Measurements from ENCODE around the gene FOXA2.
"Not testable (repeated sequence)": the region's sequence is repeated elsewhere in the genome, so short reads cannot be mapped to it uniquely, and the experiment has no call there.

Gene FOXA2

DNA sequence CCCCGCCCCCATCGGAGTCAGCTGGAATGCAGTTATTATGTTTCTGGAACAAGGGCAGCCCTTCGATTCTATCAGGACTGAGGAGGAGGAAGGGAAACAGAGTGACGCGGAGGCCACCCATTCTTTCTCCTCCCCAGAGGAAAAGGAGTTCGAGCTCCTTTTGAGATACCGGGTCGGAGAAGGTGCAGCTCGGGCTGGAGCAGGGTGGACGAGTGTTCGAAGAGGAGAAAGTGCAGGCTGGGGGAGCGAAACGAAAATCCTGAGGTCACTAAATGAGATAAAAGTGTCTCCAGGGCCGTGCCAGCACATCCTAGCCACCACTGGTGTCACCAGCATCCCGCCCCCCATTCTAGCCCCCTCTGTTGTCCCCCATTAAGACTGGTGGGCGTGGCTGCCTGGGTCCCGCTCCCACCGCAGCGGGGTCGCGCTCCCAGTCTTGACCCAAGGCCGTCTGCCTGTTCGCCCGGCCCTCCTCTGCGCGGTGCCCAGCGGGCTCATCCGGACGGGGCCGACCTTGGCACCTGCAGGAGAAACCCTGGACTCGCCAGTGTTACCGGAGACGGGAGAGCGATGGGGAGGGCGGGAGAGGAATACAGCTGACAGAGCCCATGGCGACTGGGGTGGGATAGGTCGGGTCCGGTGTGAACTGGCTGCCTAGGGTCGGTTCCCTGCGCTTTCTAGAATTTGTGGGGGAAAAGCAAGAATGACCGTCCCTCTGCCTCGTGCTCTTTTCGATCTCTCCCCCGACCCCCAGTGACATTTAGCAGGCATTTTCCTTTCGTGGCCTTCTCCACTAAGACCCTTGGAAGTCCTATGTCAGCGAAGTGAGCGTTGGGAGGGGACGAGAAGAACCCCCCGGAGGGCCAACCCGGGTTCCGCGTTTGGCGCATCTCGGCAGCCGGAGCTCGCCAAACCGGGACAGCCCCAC is 16.2 kb downstream of the FOXA2 start:
- no peak for DNase-seq

DNA sequence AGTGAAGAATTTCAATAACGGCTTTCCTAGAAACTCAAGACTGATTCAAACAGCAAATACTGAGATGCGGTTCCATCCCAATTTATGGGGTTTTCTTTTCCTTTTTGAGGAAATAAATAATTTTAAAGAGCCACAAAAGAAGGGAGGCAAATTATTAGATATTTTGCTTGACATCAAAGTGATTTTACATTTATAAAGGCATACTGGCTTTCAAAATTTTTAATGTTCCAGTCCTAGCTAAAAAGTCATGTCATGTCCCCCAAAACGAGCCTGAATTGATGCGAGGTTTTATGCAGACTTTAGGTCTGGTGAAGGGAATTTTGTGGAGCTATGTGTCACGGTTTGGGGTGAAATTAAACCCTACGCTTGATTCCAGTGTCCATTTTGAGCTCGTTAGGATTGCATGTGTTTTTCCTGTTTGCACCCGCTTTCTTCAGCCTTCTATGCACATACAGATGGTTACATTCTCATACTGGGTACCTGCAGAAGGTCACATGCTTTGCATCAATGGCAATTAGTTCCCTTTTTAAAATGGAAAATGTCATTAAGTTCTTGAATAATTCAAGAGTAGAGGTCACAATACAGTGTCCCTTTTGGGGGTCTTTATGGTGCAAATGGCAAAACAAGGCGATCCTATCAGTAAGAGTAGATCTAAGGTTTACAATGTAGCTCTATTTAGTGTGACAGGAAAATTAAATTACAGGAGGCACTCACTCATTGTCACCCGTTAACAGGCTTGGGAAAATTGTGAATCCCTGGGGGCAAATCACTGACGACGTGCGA is 17.3 kb downstream of the FOXA2 start:
- DNase-seq, result no peak

DNA sequence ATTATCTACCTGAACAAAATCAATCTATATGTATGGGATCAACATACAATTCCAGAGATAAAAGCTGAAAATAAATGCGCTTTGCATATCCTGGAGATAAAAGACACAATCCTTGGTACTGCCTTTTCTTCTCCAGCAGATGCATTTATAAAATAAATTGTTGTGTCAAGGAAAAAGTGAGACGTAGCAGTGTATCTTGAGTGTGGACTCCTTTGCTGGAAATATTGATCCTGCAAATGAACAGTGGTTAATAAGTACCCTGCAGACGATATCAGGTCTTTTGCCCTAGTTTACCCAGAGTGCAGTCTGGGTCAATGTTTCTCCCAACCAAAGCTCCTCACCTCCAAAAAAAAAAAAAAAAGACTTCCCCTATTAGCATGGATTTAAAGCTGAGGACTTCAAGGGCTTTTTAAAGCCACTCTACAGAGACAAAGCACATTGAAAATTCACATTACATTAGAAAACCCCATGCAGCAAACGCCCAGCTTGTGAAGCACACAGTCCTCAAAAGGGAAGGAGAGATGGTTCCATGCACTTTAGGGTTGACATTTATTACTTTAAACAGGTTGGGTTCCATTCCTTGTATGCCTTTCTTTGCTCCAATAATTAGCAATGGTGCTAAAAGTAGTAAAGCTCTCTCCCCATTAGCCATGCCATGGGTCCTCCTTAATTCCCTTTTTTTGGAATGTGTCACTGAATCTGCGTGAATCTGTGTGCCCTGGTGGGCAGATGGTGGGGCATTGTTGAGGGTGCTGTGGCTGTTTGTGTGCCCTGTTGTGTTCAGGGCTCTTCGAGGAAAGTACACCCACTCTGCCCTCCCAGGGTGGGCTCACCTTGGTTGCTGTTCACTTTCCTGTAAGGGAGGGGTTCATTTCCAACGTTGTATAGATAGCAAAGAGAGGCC is 21.1 kb downstream of the FOXA2 start:
- DNase-seq, result no peak

DNA sequence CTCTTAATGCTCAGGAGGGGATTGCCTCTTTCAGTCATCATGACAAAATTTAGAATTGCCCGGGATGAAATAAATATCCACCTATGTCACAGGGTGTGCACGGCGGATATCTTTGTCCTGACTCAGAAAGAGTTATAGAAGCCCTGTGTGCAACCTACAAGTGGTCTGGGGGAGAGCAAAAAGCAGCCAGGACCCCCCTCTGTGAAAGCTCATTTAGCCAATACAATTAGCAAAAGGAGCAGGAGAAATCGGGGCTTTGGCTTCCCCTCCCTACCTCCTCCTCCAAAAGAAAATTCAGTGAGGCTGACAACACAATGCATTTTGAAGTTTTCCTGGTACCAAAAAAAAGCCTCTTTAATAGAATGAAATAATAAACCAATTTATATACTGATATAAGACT is 21.8 kb downstream of the FOXA2 start:
- no peak for DNase-seq

DNA sequence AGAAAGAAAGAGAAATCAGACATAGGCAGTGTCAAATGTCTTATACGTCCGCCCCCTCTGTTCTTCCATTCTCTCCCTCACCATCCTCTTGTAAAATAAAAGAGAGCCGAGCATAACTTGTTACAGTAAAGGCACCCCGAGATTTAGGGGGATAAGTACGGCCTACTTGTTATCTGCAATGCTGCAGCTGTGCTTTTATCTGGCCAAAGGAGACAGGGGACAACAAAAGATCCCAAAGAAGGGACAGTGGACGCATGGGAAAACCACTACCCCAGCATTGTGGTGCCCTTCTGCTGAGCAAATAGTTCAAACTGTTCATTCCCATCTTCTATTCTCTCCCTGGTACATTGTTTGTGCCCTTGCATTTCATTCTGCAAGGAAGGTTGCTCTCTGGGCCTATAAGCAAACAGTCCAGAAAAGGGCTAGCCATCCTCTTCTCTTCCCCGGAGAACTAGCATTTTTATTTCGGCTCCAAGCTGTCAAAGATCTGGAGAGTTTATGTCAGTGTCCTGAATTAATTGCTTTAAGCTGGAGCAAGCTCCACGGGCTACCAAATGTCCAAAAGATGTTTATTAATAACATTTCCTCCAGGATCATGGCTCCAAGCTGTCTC is 22.3 kb downstream of the FOXA2 start:
- DNase-seq, result no peak

DNA sequence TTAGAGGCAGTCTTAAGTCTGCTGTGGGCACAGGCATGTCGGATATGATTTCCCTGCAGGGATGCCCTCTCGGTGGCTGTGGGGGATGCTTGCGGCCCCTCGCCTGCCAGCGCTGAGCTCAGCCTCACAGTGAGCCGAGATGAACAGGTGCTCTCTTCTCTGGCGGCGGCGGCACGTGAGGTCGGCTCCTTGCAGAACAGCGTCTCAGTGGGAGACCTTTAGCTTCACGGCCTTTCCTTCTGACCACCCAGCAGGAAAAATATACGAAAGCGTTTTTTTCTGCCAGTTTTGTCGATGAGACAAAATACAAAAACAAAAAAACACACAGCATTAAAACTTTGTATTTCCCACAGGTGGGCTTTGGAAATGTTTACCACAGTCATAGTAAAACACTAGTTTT is 23.6 kb downstream of the FOXA2 start:
- no peak for DNase-seq

DNA sequence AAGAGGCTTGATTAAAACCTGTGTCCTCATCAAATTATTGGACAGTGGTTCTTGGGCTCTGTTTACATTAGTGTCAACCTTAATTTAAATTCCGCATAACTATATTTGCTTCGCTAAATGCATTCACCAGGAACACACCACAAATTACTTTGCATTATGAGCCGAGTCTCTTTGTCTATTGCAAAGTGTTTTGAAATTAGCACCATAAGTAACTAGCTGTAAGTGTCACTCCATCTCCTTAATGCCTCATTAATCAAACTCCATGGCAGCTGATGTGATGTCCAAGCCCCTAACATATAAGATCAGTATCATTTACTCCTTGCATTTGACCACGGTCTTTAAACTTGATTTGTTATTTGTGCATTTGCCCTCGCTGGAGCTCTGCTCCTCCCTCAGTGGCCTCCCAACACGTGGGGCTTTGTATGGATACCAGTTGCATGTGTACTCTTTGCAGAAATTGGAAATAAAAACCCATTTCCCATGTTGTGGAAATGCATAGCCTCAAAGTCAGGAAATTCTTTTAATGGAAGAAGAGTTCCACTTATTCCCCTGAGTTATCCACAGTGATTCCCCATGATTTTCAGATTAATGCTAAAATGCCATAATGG is 24.6 kb downstream of the FOXA2 start:
- DNase-seq, result no peak

DNA sequence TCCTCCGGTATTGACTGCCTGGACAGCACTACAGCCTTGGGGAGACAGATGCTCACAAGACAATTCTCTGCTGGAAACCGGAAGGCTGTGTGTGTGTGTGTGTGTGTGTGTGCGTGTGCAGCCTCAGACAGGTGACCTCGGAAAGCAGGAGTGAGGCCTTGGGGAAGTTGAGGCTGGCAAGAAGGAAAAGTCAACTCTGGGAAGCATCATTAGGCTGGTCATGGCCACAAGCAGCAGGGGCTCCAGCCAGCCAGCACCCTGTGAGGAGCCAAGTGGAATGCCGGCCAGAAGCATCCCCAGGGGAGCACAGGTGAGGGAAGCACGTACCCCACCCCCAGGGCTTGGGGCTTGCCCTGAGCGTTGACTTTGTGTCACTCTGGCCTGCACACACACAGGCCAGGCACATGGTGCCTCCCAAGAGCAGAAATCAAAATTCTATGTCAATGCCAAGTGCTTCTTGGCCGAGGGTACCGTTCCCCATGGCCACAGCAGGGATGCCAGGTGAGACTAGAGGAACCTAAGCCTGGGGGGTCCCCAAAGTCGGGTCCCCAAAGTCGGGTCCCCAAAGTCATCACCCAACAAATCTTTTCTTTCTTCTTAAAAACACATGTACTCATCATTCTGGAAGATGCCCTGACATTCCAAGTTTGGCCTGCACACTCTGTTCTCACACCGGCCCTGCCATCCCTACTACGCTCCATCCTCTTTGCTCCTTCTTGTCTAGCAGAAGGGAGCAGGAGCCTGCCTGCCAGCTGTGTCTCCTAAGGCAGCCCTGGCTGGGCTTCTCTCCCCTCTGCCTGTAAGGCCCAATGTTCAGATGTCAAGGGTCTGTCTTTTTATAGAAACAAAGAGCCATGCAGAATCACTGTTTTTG is 26.7 kb downstream of the FOXA2 start:
- no peak for DNase-seq

DNA sequence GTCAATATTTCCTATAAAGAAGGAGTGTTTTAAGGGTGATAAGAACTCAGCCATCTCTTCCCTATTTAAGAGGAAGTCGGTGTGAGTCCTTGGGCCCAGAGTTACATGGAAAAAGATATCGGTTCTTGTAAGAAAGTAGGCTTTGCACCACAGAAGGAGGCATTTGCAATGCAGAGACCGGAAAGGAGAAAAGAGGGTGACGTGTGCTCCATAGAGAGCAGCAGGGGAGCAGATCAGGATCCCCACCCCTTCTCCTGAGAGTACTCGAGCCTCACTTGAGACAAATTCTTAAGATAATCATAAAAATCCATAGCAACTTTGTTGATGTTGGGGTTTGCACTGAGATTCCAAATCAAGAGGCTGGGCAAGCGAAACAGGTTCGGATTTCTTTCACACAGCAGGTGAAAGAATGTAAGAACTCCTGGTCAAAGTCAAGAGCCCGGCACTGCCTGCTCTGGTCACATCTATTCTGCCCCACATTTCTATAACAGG is 27.8 kb downstream of the FOXA2 start:
- no peak for DNase-seq

DNA sequence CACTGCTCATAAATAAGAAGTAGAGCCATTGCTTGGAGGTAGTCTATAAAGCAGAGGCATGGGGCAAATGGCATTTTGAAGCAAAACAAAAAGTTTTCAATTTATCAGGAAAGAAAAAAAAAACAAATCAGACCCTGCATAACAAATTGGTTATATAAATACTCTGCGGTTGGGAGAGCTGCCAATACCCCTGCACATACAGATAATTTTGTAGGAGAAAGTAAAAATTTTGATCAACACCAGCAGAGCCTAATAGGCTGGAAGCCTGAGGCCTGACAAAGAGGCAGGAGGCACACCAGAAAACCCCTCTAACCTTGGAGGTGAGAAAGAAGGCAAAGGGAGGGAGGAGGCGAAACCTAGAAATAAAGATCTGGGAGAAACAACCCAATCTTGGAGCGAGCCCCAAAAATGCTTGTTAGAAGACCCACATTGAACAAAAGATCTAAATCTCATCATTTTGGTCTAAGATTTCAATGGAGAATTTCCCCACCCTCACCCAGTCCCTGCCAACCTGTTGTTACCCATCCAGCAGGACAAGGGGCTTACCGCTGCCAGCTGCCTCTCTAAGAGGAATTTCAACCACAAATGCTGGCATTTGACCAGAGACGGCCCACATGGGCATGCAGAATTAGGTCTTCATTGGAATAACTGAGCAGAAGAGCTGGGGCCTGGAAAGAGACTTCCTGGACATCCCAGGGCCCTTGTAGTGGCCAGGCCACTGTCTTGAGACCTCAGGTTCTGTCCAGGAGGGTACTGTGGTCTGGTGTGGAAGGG is 28.4 kb downstream of the FOXA2 start:
- no peak for DNase-seq

DNA sequence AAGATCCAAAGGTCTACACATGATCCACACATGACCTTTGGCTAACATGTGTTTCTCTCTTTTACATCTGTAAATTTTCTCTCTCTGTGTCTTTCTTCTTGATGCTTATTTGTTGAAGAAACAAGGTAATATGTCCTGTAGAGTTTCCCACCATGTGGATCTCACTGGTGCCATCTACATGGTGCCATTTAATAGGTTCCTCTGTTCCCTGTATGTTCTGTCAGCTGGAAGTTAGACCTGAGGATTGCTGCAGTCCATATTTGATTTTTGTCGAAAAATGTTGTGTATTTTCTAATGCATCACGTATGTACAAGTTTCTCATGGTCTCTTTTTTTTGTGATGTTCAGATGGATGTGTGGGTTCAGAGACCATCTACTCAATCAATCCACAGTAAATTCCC is 30.0 kb downstream of the FOXA2 start:
- no peak for DNase-seq

DNA sequence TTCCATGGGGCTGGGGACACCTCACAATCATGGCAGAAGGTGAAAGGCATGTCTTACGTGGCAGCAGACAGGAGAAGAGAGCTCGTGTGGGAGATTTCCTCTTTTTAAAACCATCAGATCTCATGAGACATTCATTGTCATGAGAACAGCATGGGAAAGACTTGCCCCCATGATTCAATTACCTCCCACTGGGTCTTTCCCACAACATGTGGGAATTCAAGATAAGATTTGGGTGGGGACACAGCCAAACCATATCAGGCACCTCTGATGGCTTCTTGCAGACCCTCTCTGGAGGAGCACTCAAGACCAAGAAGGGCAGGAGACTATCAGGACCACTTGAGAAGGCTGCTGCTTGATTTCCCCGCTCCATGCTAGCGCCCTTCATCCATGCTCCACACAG is 33.9 kb downstream of the FOXA2 start:
- not testable (repeated sequence) for DNase-seq

DNA sequence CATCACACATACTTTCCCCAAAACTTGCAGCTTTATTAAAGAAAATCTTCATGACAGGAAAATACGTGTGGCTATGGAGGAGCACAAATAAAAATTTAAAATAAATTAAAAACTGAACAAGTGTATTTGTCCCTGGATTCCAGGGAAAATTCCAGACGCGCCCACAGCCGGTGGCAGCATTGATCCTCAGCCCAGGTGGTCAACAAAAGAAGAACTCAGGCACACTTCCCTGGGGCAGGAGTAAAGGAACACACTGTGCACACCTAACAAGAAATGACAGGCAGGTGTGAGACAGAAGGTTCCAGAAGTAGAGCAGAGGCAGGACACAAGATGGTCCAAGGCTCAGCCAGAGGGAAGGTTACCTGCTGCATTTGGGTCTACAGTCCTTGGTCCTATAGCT is 36.3 kb downstream of the FOXA2 start:
- no peak for DNase-seq

DNA sequence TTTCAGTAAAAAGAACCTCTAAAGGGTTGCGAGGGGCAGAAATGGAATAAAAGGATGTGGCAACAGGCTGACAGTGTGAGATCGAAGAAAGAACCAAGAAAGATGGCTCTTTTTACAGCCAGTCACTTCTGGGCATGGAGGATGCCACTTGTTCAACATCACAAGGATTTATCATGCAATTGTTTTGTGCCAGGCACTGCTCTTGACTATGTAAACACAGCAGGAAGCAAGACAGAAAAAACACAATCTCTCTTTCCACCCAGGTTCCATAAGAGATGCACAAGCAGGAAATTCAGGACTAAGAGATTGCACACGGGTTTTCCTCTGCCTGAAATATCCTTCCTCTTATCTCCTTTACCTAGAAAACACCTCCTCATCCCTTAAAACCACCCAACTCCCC is 38.0 kb downstream of the FOXA2 start:
- DNase-seq, result no peak

DNA sequence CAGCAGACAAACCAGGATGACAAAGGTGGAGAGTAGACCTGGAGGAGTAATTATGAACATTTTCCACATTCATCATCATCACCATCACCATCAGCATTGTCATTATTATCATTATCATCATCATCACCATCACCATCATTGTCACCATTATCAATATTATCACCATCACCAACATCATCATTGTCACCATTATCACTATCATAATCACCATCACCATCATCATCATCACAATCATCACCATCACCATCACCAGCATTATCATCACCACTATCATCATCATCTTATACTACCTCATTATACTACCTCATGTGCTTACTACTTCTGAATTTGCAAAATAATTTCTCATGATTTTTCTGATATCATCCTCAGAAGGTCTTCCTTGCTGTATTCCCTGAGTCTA is 39.3 kb downstream of the FOXA2 start:
- no peak for DNase-seq

DNA sequence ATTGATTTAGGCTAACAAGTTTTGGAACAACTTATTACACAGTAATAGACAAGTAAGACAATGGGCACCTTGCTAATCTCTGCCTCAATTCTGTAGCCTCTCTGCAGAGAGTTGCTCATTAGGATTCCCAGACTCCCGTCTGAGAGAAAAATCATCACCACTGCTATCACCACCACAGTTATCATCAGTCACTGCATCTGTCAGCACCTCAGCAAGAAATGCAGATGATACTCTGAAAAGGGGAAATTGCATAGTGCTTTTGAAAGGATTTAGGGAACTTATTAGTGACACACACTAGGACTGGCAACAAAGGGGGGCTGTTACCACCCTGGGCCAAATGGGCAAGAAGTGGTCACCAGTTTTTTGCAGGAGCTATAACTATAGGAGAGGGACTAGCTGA is 39.9 kb downstream of the FOXA2 start:
- no peak for DNase-seq

DNA sequence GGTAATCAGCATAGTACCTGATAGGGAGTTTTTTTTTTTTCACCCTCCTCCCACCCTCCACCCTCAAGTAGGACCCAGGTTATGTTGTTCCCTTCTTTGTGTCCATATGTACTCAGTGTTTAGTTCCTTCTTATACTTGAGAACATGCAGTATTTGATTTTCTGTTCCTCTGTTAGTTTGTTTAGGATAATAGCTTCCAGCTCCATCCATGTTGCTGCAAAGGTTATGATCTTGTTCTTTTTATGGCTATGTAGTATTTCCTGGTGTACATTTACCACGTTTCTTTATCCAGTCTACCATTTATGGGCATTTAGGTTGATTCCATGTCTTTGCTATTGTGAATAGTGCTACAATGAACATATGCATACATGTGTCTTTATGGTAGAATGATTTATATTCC is 41.9 kb downstream of the FOXA2 start:
- DNase-seq, result no peak

DNA sequence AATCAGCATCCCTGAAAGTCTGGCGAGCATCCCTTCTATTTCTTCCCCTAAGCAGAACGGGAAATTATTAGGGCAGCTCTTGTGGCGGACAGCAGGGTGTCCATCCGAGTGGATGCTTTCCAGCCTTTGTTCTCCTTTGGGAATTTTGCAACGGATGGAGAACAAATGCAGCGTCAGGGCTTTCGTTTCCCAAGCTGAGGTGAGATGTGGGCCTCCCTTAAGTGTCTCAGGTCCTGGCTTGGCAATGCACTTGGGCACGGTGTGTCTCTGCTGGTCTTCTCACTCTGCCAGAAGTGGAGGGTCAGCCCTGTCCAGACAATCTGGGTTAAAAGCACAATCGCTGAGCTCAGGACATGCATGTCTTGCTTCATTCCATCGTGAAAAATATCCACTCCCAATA is 43.5 kb downstream of the FOXA2 start:
- DNase-seq, result no peak

DNA sequence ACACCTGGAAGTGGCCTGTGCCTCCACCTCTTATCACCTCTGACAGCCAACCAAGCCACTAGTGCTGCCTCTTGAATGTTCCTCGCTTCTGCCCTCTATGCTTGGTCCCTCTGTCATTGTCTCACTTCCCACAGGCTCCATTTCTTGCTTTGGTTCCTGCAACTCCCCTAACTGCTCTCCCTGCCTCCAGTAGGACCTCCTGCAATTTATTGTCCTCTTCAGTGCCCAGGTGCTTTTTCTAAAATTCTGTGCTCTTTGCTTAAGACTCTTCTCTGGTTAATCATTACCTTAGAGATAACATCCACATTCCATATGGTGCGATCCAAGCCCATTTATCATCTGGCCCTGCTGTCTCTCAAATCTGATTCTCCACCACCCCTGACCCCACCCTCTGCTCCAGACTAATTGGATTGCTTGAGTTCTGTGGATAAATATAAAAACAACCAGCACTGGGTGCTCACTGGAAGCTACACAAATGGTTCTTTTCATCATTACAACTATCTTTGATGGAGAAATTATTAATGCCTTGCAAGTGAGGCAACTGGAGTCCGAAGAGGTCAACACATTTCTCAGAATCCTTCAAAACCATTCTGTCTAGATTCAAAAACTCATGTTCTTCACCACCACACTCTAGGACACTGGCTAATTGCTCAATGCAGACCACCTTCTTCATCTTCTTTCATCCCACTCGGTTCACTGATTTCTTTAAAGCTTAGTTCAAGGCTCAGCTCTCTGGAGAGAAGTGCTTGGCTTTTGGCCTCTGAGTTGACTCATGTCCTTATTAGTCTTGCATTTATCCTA is 47.2 kb downstream of the FOXA2 start:
- DNase-seq, result no peak

Data from activated naive CD4-positive, alpha-beta T cell (primary cell).